Measurements from ENCODE around the gene CDC25B. TPM values are rescaled to one million over a fixed set of nuclear protein-coding genes. Genes with fewer than 3 reads are reported as not detected.
A peak's percentile ranks its signal among the peaks of the same experiment; 100 is the strongest.

CDC25B gene
- total RNA-seq, 1 experiment from 2014 or later = 223 TPM

- no peak for TF ChIP-seq SIN3A (IDR thresholded peaks at IDR 0.05; ENCODE audit: low read depth)
These were observed 24.2 kb downstream of the CDC25B start, which contains the start of gene AP5S1 (continued) for GRCh38 chr20:3820048-3820900.

GRCh38 chr20:3820901-3821727 is 25.0 kb downstream of the CDC25B start:
- Histone ChIP-seq H4K20me1 (ENCODE audit: insufficient read depth) (no peaks in the 10 kb centered on the region), H3K9me3 (ENCODE audit: control insufficient read depth in 1 of 2, insufficient read depth in 1 of 2, low read depth in 1 of 2, low read length in 2 of 2) (no peaks in the 10 kb centered on the region), H3K36me3 (ENCODE audit: control insufficient read depth in 1 of 2, insufficient read depth in 2 of 2, low read length in 2 of 2) (peaks cover 4 to 5% of the 10 kb centered on the region in 2 experiments; a peak in 1 of 4 replicates), H3K4me3 (replicated peaks in 1 of 2; ENCODE audit: low read depth in 1 of 2, low read length in 2 of 2) (peak overlapping the region; percentile 70 to 82), H2AFZ (ENCODE audit: low read depth, low read length, poor library complexity, severe bottlenecking) (no peak overlapping the region), H3K27me3 (ENCODE audit: insufficient read depth, low read length) (no peaks in the 10 kb centered on the region), H3K4me1 (ENCODE audit: control insufficient read depth in 1 of 2, insufficient read depth in 2 of 2, low read length in 2 of 2) (peaks cover 23 to 44% of the 10 kb centered on the region in 2 experiments), H3K9me2 (ENCODE audit: insufficient read depth) (no peaks in the 10 kb centered on the region), H3K27ac (ENCODE audit: low read depth, low read length) (peak overlapping the region; percentile 87), H3K79me2 (ENCODE audit: insufficient read depth, low read length) (peaks cover 5% of the 10 kb centered on the region), H3K4me2 (ENCODE audit: low read length) (peak overlapping the region; percentile 84), H3K9ac (ENCODE audit: low read length) (peak overlapping the region; percentile 81)
- no peak for ATAC-seq
- CTCF ChIA-PET = interaction anchor here (1.1 to 3.5 kb wide), 7 partner anchors 10 to 251 kb away, joined by 4 to 17 read pairs (median 9); partner anchors contain the start of genes ADISSP, CENPB and SPEF1
- intact Hi-C loops (cut with micrococcal nuclease) = no loop called here
- TF ChIP-seq SP1 (IDR thresholded peaks at IDR 0.05; ENCODE audit: low read depth) = no peak
- no peak for TF ChIP-seq EZH2 (IDR thresholded peaks at IDR 0.05)
- TF ChIP-seq ZNF274 (IDR thresholded peaks at IDR 0.05; ENCODE audit: low read depth, low read length) = no peak
- no peak for TF ChIP-seq POLR2A (IDR thresholded peaks at IDR 0.05; ENCODE audit: borderline replicate concordance, extremely low read depth, insufficient read depth, insufficient read length)
- RAD21 ChIA-PET (ENCODE audit: low non-redundant PET in 1 of 2, low total read pairs in 2 of 2, uncharacterized antibody in 2 of 2, unreplicated experiment in 2 of 2) = interaction anchor here in 1 of 2 experiments (0.6 to 2.1 kb wide), 3 partner anchors 34 to 1170 kb away, joined by 3 to 6 read pairs (median 3); partner anchors contain the start of gene CENPB
- POLR2A ChIA-PET = interaction anchor here (0.9 to 3.8 kb wide), 7 partner anchors 11 to 54 kb away, joined by 3 to 16 read pairs (median 5); partner anchors contain the start of genes ADISSP, CDC25B, CENPB and SPEF1
- BruUV-seq (replicated peaks) = TSS peak; percentile 85
- no peak for DNase-seq (ENCODE audit: low read depth, low spot score)

All from HCT116 (cell line).